Subcutaneous abdominal adipose tissue (tissue), 5 donors: ENCODE data around the gene ZC3HAV1L.
"Not testable (repeated sequence)": the region's sequence is repeated elsewhere in the genome, so short reads cannot be mapped to it uniquely, and the experiment has no call there.

Experiments
- H3K27ac ChIP-seq: one replicate; pipeline ENCODE4 v1.7.0; 2013; ENCODE audit warnings: low read depth, mild to moderate bottlenecking, inconsistent platforms, low read length, moderate library complexity
- H3K27me3 ChIP-seq, 5 donors: one replicate each; pipeline ENCODE4 v1.7.0; 2013; ENCODE audit warnings: low read length in 5 of 5, inconsistent platforms in 1 of 5; ENCODE audit not compliant: control insufficient read depth in 5 of 5, insufficient read depth in 4 of 5
- H3K36me3 ChIP-seq, 5 donors: one replicate each; pipeline ENCODE4 v1.7.0; 2013; ENCODE audit warnings: low read length in 5 of 5; ENCODE audit not compliant: control insufficient read depth in 5 of 5, insufficient read depth in 5 of 5
- H3K4me1 ChIP-seq, 5 donors: one replicate each; pipeline ENCODE4 v1.7.0; 2013; ENCODE audit warnings: low read length in 5 of 5, mild to moderate bottlenecking in 3 of 5, moderate library complexity in 1 of 5; ENCODE audit not compliant: control insufficient read depth in 5 of 5, insufficient read depth in 5 of 5
- H3K4me3 ChIP-seq, 5 donors: one replicate each; pipeline ENCODE4 v1.7.0; 2013; ENCODE audit warnings: low read length in 5 of 5, low read depth in 1 of 5
- H3K9ac ChIP-seq, 5 donors: one replicate each; pipeline ENCODE4 v1.7.0; 2013; ENCODE audit warnings: low read length in 5 of 5, mild to moderate bottlenecking in 4 of 5, moderate library complexity in 3 of 5
- H3K9me3 ChIP-seq, 5 donors: one replicate each; pipeline ENCODE4 v1.7.0; 2013; ENCODE audit warnings: low read length in 5 of 5; ENCODE audit not compliant: control insufficient read depth in 5 of 5
- donor health status: healthy.
- donor health status: healthy.
- donor health status: healthy.
- donor health status: healthy.
- donor health status: healthy.

Gene ZC3HAV1L

GRCh38 chr7:139026551-139026950 is 9.3 kb downstream of the ZC3HAV1L start:
- Histone ChIP-seq H3K9me3 (no peaks in the 10 kb centered on the region), H3K4me1 (no peaks in the 10 kb centered on the region), H3K27ac (no peak overlapping the region), H3K27me3 (no peaks in the 10 kb centered on the region), H3K9ac (no peak overlapping the region), H3K36me3 (peaks cover 5 to 58% (median 44%) of the 10 kb centered on the region in 5 donors), H3K4me3 (no peak overlapping the region)

- H3K9me3 ChIP-seq, H3K4me1 ChIP-seq, H3K9ac ChIP-seq, H3K27me3 ChIP-seq, H3K4me3 ChIP-seq, H3K27ac ChIP-seq: not testable (repeated sequence)
- H3K36me3 ChIP-seq = peaks cover 5 to 58% (median 44%) of the 10 kb centered on the region in 5 donors
Measured at GRCh38 chr7:139025861-139026260, 10.0 kb downstream of the ZC3HAV1L start.

- Histone ChIP-seq H3K36me3 (peaks cover 0 to 39% (median 26%) of the 10 kb centered on the region in 5 donors), H3K9ac (no peak overlapping the region), H3K9me3 (no peaks in the 10 kb centered on the region), H3K4me3 (no peak overlapping the region), H3K4me1 (no peaks in the 10 kb centered on the region), H3K27ac (no peak overlapping the region), H3K27me3 (no peaks in the 10 kb centered on the region)
Measured at GRCh38 chr7:139023076-139023475, 12.8 kb downstream of the ZC3HAV1L start.

GRCh38 chr7:139022286-139022685 is 13.6 kb downstream of the ZC3HAV1L start:
- Histone ChIP-seq H3K9ac (no peak overlapping the region), H3K27me3 (no peaks in the 10 kb centered on the region), H3K36me3 (peaks cover 0 to 33% (median 24%) of the 10 kb centered on the region in 5 donors), H3K4me1 (peaks cover 0 to 2% (median 0%) of the 10 kb centered on the region in 5 donors), H3K27ac (no peak overlapping the region), H3K4me3 (no peak overlapping the region), H3K9me3 (no peaks in the 10 kb centered on the region)

- Histone ChIP-seq H3K27me3 (peaks cover 0 to 4% (median 0%) of the 10 kb centered on the region in 5 donors), H3K9me3 (no peaks in the 10 kb centered on the region), H3K27ac (no peak overlapping the region), H3K9ac (no peak overlapping the region), H3K4me1 (peaks cover 0 to 7% (median 0%) of the 10 kb centered on the region in 5 donors), H3K36me3 (peaks cover 0 to 12% (median 7%) of the 10 kb centered on the region in 5 donors), H3K4me3 (no peak overlapping the region)
Measured at GRCh38 chr7:139018910-139019309, 16.9 kb downstream of the ZC3HAV1L start.

GRCh38 chr7:139016931-139017511 is 18.8 kb downstream of the ZC3HAV1L start:
- Histone ChIP-seq H3K27me3 (peaks cover 0 to 4% (median 0%) of the 10 kb centered on the region in 5 donors), H3K36me3 (no peaks in the 10 kb centered on the region), H3K4me3 (no peak overlapping the region), H3K27ac (no peak overlapping the region), H3K9ac (no peak overlapping the region), H3K4me1 (peaks cover 0 to 7% (median 0%) of the 10 kb centered on the region in 5 donors), H3K9me3 (no peaks in the 10 kb centered on the region)

GRCh38 chr7:139011373-139011772 is 24.5 kb downstream of the ZC3HAV1L start:
- H3K4me3 ChIP-seq = no peak overlapping the region
- H3K36me3 ChIP-seq = no peaks in the 10 kb centered on the region
- peaks cover 0 to 4% (median 0%) of the 10 kb centered on the region in 5 donors for H3K27me3 ChIP-seq
- H3K4me1 ChIP-seq = no peaks in the 10 kb centered on the region
- no peak overlapping the region for H3K27ac ChIP-seq
- H3K9me3 ChIP-seq = no peaks in the 10 kb centered on the region
- no peak overlapping the region for H3K9ac ChIP-seq

GRCh38 chr7:139004321-139005090 is 31.3 kb downstream of the ZC3HAV1L start:
- H3K36me3 ChIP-seq = no peaks in the 10 kb centered on the region
- no peak overlapping the region for H3K27ac ChIP-seq
- no peaks in the 10 kb centered on the region for H3K27me3 ChIP-seq
- no peak overlapping the region for H3K9ac ChIP-seq
- H3K9me3 ChIP-seq = peaks cover 0 to 7% (median 0%) of the 10 kb centered on the region in 5 donors
- no peak overlapping the region for H3K4me3 ChIP-seq
- H3K4me1 ChIP-seq = no peaks in the 10 kb centered on the region

GRCh38 chr7:138999414-138999813 is 36.4 kb downstream of the ZC3HAV1L start:
- no peaks in the 10 kb centered on the region for H3K4me1 ChIP-seq
- H3K36me3 ChIP-seq = no peaks in the 10 kb centered on the region
- no peak overlapping the region for H3K9ac ChIP-seq
- no peak overlapping the region for H3K27ac ChIP-seq
- peaks cover 0 to 4% (median 0%) of the 10 kb centered on the region in 5 donors for H3K9me3 ChIP-seq
- H3K27me3 ChIP-seq = no peaks in the 10 kb centered on the region
- H3K4me3 ChIP-seq = no peak overlapping the region

- Histone ChIP-seq H3K27me3 (no peaks in the 10 kb centered on the region), H3K4me3 (no peak overlapping the region), H3K36me3 (no peaks in the 10 kb centered on the region)
Measured at GRCh38 chr7:138992052-138992531, 43.8 kb downstream of the ZC3HAV1L start.

More at GRCh38 chr7:138992052-138992531, 43.8 kb downstream of the ZC3HAV1L start:
- H3K4me1 ChIP-seq = no peaks in the 10 kb centered on the region
- no peak overlapping the region for H3K9ac ChIP-seq
- no peak overlapping the region for H3K27ac ChIP-seq
- H3K9me3 ChIP-seq = peaks cover 4 to 9% (median 7%) of the 10 kb centered on the region in 5 donors
